Activated CD4-positive, alpha-beta T cell treated with anti-CD3 and anti-CD28 coated beads, Interleukin-2, amount 50 U/mL, for 48 hours (primary cell): ENCODE data around the gene RECK.

Experiments used
- DNase-seq, 2 experiments: peaks; one replicate each; pipeline ENCODE4 v3.0.0-alpha.2; 2020

The RECK gene

GRCh38 chr9:36162211-36162738 is 125.6 kb downstream of the RECK start:
- no peak for DNase-seq

DNA sequence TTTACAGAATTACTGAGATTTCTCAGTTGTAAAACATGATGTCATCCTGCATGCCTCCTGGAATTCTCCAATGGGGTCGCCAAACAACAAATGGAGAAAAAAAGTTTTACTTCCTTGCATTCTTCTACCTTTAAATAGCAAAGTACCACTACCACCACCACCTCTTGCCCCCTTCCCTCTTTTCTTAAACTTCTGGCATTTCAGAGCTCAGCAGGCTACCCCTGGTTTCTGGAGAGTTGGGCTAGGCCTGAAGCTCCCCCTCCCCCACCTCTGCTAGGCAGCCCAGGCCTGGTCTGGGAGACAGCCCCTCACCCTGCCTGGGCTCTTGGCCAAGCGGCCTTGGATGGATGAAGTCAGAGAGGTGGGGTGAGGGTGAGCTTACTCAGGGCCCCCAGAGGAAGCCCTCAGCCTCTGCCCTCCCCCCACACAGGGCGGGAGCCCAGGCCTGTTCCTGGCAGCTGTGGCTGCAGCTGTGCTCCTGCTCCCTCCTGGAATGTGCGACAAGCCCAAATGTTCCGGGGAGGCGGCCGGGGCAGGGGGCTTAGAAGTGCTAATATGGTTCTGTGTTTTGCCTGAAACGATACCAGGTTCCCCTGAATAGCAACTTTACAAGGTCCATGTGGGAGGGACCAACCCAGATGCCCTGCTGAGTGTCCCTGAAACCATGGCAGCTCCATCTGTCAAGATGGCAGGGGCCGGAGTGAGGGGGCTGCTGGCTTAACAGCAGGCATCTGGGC is 126.5 kb downstream of the RECK start:
- DNase-seq: no peak

DNA sequence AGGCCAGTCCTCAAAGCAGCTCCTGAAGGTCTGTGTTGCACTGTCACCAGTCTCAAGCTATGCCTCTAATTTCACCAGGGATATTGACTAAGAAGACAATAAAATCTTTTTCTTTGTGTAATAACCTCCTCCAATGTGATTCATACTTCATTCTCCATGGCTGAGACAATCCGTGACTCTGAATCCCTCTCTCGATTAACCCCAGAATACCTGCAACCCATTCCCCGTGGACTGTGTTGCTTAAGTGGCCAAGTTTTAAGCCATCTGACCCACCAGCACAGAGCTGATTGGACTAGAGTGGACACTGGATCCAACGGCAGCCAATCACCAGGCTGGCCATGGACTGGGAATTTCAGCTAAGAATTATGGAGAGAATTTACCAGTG is 127.1 kb downstream of the RECK start:
- DNase-seq: no peak

- DNase-seq: no peak
Measured at GRCh38 chr9:36164372-36164771, 127.7 kb downstream of the RECK start.

- no peak for DNase-seq
Measured at GRCh38 chr9:36164989-36165388, 128.3 kb downstream of the RECK start.

DNA sequence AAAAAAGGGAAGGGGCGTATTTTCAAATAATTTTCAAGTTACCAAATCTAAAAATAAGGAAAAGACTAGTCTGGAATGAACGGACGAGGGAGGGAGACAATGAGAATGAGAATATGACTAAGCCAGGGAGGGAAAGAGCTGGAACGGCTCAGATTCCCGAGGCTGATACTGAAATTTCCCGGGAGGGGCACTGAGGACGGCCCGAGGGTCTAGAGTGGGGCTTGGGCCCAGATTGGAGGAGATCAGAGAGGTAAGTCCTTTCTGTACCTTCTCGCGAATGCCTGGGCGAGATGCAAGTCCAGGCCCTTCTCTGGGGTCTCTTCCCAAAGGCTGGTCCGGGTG is 129.1 kb downstream of the RECK start:
- no peak for DNase-seq

DNA sequence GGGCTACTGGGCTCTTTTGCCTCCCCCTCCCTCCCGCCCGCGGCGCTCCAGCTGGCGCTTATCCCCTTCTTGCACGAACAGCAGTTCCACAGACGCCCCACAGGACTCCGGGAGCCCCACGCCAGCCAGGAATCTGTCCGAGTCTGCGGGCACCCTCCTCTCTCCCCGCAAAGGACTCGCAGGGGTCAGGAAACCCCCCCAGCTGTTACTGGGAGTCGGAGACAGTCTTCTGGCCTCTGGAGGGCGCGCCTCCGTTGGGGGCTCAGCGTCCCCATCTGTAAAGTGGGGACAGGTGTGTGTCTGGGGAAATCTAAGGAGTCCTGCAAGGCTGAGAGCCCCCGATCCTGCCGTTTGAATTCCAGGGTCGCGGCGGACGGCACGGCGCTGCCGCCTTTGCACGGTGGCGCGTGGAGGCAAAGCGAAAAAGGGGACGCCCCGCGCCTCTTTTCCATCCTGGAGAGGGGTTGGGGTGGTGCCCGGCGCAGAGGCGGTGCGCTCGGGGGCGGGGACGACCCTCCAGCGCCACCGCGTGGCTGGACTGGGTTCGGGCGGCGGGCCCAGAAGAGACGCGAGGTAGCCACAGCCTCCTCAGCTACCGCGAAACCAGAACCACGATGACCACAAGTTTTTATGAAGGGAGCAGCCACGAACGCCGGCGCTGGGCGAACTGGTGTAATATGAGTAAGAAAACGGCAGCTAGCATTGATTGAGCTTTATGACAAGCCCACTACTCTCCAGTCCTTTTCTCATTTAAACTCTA is 129.6 kb downstream of the RECK start:
- DNase-seq: peak; percentile 83 to 88

DNA sequence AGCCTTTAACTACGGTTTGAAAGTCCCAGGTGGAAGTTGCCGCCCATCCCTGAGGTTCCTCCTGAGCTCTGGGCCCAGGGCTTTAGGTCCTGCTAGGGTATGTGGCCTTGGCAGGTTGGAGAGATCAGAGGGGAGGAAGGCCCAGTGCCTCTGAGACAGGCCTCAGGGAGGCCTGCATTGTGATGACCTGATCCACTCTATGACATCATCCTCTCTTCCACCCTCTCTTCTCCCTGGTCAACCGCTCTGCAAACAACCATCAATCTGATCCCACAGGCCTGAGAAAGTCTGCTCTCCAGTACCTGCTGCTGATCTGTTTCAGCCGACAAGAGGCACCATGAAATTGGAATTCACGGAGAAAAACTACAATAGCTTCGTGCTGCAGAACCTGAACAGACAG is 132.5 kb downstream of the RECK start, which contains the start of gene CCIN:
Gene CCIN, plus strand, starts transcription at position 223 of the 400 bp plus-strand sequence. Its CDS starts 115 bp downstream, at position 338.
- no peak for DNase-seq

GRCh38 chr9:36169708-36170107 is 133.0 kb downstream of the RECK start:
- no peak for DNase-seq

- DNase-seq: no peak
Measured at GRCh38 chr9:36170531-36170930, 133.8 kb downstream of the RECK start.

DNA sequence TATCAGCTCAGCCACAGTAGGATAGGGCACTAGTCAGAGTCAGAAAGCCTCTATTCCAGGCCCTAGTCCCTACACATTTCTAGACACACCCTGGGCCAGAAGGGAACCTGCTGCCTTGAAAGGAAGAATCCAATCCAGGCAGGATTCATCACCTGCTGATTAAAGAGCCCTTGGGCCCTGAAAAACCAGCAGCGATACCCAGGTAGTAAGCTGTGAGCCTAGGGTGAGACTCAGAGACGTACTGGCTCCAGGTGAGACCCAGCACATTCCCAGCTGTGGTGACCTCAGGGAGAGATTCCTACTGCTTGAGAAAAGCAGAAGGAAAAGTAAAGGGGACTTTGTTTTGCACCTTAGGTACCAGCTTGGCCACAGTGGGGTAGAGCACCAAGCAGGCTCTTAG is 137.1 kb downstream of the RECK start:
- DNase-seq: no peak
